Astrocyte (in vitro differentiated cells and primary cell): ENCODE results near the gene PGK2.

Experiments
- CTCF ChIP-seq: IDR thresholded peaks from 2 replicates; pipeline ENCODE4 v1.5.1; 2011; ENCODE audit warnings: low read depth, mild to moderate bottlenecking, inconsistent platforms, low read length, moderate library complexity; ENCODE audit not compliant: insufficient read depth
- EZH2 ChIP-seq: IDR thresholded peaks from 2 replicates; pipeline ENCODE4 v1.6.1; 2012; ENCODE audit warnings: mild to moderate bottlenecking, low read length, inconsistent platforms; ENCODE audit not compliant: insufficient read depth

- TF ChIP-seq CTCF, result no peak
- TF ChIP-seq EZH2, result no peak
These were observed 10.6 kb downstream of the PGK2 start for GRCh38 chr6:49776444-49776843.
